IPS-20b (cell line): ENCODE measurements around the gene TSNAXIP1.
"Not testable (repeated sequence)": the region's sequence is repeated elsewhere in the genome, so short reads cannot be mapped to it uniquely, and the experiment has no call there.

Experiments
- H3K27ac ChIP-seq: one replicate; pipeline ENCODE4 v1.5.1; 2013; ENCODE audit warnings: low read length
- H3K27me3 ChIP-seq: 2 replicates; pipeline ENCODE4 v1.6.1; 2013; ENCODE audit warnings: mild to moderate bottlenecking, low read length, inconsistent platforms; ENCODE audit not compliant: insufficient read depth
- H3K36me3 ChIP-seq: 2 replicates; pipeline ENCODE4 v1.6.1; 2013; ENCODE audit warnings: low read depth, mild to moderate bottlenecking, inconsistent platforms, low read length, moderate library complexity; ENCODE audit not compliant: insufficient read depth
- H3K4me1 ChIP-seq: 2 replicates; pipeline ENCODE4 v1.6.1; 2013; ENCODE audit warnings: mild to moderate bottlenecking, control low read depth, inconsistent platforms, low read length, moderate library complexity; ENCODE audit not compliant: insufficient read depth
- H3K4me3 ChIP-seq: 2 replicates; pipeline ENCODE4 v1.5.1; 2013; ENCODE audit warnings: mild to moderate bottlenecking, low read length, inconsistent platforms
- H3K9ac ChIP-seq: 2 replicates; pipeline ENCODE4 v1.6.1; 2013; ENCODE audit warnings: low read depth, mild to moderate bottlenecking, inconsistent platforms, low read length, moderate library complexity
- H3K9me3 ChIP-seq: 2 replicates; pipeline ENCODE4 v1.6.1; 2013; ENCODE audit warnings: mild to moderate bottlenecking, low read depth, low read length, inconsistent platforms; ENCODE audit not compliant: insufficient read depth

The TSNAXIP1 gene

DNA sequence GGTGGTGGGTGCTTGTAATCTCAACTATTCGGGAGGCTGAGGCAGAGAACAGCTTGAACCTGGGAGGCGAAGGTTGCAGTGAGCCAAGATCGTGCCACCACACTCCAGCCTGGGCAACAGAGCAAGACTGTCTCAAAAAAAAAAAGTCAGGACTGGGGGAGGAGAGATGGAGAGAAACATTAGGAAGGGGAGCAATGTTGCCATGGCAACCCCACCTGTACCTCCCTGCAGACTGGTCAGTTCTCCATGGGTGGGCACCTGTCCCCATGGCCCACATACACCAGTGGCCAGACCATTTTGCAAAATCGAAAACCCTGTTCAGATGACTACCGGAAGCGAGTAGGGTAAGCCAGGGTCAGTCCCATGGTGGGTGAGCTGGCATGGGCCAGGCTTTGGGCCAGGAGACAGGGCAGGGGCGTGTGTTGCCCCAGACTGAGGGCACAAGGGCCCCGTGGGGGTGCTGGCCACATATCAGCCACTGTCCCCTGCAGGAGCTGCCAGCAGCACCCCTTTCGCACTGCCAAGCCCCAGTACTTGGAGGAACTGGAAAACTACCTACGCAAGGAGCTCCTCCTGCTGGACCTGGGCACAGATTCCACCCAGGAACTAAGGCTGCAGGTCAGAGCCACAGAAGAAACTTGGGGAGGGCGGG is 14.0 kb downstream of the TSNAXIP1 start:
- Histone ChIP-seq H3K27ac (no peak overlapping the region), H3K4me3 (no peak overlapping the region), H3K9me3 (no peaks in the 10 kb centered on the region), H3K4me1 (no peaks in the 10 kb centered on the region), H3K36me3 (no peaks in the 10 kb centered on the region), H3K9ac (no peak overlapping the region), H3K27me3 (no peaks in the 10 kb centered on the region)

DNA sequence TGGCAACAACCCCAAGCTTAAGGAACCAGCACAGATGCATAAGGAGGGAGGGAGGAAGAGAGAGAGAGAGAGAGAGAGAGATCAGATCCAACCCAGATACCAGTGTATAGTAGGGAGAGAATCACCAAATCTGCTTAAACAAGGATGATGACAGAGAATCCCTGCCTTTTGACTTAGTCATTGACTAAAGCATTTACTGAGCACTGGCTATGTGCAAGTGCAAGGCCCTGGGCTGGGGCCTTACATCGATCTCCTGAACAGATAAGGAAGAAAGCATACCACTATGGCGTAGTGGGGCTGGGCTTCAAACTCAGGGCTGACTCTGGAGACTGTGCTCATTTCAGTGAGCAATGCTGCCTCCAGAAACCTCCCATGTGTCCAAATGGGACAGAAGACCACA is 15.8 kb downstream of the TSNAXIP1 start:
- H3K4me1 ChIP-seq, result no peaks in the 10 kb centered on the region
- peaks cover 15% of the 10 kb centered on the region for H3K36me3 ChIP-seq
- H3K27ac ChIP-seq, result no peak overlapping the region
- H3K27me3 ChIP-seq, result no peaks in the 10 kb centered on the region
- H3K9me3 ChIP-seq, result no peaks in the 10 kb centered on the region
- H3K9ac ChIP-seq, result no peak overlapping the region
- no peak overlapping the region for H3K4me3 ChIP-seq

DNA sequence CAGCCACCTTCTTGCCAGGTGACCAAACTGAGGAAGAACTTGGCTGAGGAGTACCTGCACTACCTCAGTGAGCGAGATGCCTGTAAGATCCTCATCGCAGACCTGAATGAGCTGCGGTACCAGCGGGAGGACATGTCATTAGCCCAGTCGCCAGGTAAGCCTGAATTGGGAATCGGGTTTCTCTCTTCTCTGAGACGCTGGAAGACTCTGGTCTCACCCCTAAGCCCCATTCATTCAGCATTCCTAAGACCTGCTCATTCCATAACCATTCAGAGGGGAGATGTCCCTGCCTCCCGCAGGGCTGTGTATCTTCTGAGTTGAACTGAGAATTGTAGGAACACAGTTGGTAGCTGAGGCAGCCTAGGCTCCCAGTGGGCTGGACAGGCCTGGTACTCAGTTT is 18.4 kb downstream of the TSNAXIP1 start:
- Histone ChIP-seq H3K27me3 (no peaks in the 10 kb centered on the region), H3K4me1 (no peaks in the 10 kb centered on the region), H3K36me3 (peaks cover 40% of the 10 kb centered on the region), H3K9me3 (no peaks in the 10 kb centered on the region), H3K27ac (no peak overlapping the region), H3K9ac (no peak overlapping the region), H3K4me3 (no peak overlapping the region)

DNA sequence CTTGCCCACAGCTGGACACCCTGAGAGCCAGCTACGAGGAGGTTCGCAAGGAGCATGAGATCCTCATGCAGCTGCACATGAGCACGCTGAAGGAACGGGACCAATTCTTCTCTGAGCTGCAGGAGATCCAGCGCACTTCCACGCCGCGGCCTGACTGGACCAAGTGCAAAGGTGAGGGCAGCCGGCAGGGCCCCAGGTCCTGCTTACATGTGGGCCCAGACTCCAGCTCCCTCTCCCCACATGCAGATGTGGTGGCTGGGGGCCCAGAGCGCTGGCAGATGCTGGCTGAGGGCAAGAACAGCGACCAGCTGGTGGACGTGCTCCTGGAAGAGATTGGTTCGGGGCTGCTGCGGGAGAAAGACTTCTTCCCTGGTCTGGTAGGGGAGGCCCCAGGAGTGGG is 19.2 kb downstream of the TSNAXIP1 start:
- Histone ChIP-seq H3K9ac (no peak overlapping the region), H3K9me3 (no peaks in the 10 kb centered on the region), H3K4me3 (no peak overlapping the region), H3K27ac (no peak overlapping the region), H3K4me1 (no peaks in the 10 kb centered on the region), H3K36me3 (peaks cover 48% of the 10 kb centered on the region), H3K27me3 (no peaks in the 10 kb centered on the region)

DNA sequence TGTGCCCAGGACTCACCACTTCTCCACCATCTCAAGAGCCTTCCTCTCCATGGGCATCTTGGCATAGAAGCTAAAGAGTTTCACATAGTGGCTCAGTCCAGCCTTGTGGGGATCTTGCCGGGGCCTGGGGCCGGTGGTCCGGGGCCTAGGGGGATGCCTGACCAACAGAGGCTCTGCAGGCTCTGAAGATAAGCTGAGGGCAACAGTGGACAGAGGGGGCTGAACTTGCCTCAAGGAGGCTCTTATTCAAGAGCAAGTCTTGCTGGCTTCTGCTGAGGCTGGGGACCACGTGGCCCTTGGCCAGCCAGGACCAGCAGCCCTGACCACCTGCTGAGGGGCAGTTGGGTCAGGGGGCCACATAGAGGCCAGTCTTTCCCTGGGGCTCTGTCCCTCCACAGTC is 22.0 kb downstream of the TSNAXIP1 start:
- Histone ChIP-seq H3K4me3 (no peak overlapping the region), H3K9me3 (no peaks in the 10 kb centered on the region), H3K4me1 (no peaks in the 10 kb centered on the region), H3K27me3 (no peaks in the 10 kb centered on the region), H3K36me3 (peaks cover 62% of the 10 kb centered on the region), H3K27ac (no peak overlapping the region), H3K9ac (no peak overlapping the region)

DNA sequence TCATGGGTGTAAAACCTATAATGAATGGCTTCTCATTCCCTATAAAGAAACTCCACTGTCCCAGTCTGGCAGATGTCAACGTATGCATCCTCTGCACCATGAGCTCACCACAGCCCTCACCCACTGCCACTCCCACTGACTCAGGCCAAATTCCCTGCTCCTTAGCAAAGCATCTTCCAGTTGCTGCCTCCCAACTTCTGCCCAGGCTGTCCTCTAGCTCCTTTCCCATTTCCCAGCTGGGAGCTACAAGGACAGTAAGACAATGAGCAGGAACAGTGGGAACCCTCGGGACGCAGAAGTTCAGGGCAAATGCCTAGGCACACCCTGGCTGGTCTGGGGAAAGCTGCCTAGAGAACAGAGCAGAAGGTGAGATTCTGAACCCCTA is 26.3 kb downstream of the TSNAXIP1 start:
- Histone ChIP-seq H3K27ac (no peak overlapping the region), H3K27me3 (no peaks in the 10 kb centered on the region), H3K9me3 (no peaks in the 10 kb centered on the region), H3K4me1 (peaks cover 3% of the 10 kb centered on the region; the same call in 1 of the 2 replicates), H3K9ac (peak overlapping the region; percentile 86), H3K4me3 (peak overlapping the region; percentile 67), H3K36me3 (peaks cover 43% of the 10 kb centered on the region)

DNA sequence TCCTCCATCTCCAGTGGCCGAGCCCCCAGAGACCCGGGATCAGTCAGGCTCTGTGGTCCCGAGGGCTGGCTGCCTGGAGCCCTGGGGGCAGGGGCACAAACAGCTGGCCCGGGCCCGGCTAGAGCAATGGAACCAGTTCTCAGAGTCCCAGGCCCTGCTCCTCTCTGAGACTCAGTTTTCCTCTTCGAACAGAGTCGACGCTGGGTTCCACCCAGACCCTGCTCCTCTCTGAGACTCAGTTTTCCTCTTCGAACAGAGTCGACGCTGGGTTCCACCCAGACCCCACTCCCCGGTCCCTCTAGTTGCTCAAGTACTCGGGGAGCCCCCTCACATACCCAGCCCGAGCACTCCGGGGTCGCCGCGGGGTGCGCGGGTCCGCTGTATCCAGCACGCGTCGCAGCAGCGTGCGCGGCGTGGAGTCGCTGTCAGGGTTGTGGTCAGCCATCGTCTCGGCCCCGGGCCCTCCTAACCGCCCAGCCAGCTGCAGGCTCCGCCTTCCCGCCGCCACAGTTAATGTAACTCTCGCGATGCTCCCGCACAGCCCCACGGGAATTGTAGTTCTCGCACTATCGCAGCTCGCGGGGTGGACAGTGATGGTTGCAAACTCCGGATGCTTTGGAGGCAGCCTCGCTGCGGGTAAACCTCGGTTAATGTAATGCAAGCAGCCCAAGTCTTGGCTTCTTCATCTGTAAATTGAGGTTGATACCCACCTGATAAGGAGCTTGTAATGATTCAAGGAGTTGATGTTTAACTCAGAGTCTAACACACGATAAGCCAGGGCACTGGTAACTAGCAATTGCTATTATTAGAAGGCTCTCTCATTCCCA is 26.9 kb downstream of the TSNAXIP1 start:
- H3K27ac ChIP-seq, result no peak overlapping the region

DNA sequence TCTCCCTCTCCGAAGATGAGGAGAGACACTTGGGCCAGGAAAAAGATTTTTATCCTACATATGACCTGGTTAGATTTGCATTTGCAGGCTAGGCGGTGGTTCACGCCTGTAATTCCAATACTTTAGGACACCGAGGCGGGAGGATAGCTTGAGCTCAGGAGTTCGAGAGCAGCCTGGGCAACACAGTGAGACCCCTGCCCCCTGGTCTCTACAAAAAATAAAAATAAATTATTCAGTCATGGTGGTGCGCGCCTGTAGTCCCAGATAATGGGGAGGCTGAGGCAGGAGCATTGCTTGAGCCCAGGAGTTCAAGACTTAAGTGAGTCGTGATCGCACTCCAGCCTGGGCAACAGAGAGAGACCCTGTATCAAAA is 27.5 kb downstream of the TSNAXIP1 start:
- H3K27ac ChIP-seq, result no peak overlapping the region

More for the DNA sequence above, 26.9 kb downstream of the TSNAXIP1 start:
- Histone ChIP-seq H3K9me3 (no peaks in the 10 kb centered on the region), H3K4me1 (peaks cover 3% of the 10 kb centered on the region; the same call in 1 of the 2 replicates), H3K36me3 (peaks cover 37% of the 10 kb centered on the region), H3K4me3 (peak overlapping the region; percentile 67), H3K9ac (peak overlapping the region; percentile 86), H3K27me3 (no peaks in the 10 kb centered on the region)

DNA sequence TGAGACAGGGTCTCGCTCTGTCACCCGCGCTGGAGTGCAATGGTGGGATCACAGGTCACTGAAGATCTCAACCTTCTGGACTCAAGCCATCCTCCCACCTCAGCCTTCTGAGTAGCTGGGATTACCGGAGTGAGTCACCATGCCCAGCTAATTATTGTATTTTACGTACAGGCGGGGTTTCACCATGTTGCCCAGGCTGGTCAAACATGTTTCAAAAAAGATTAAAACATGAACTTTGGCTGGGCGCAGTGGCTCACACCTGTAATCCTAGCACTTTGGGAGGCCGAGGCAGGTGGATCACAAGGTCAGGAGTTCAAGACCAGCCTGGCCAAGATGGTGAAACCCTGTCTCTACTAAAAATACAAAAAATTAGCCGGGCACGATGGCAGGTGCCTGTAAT is 30.5 kb downstream of the TSNAXIP1 start:
- not testable (repeated sequence) for H3K4me3 ChIP-seq, H3K27me3 ChIP-seq, H3K9me3 ChIP-seq, H3K36me3 ChIP-seq, H3K9ac ChIP-seq, H3K4me1 ChIP-seq, H3K27ac ChIP-seq

More for the DNA sequence above, 27.5 kb downstream of the TSNAXIP1 start:
- peak overlapping the region; percentile 86; the same call in 1 of the 2 replicates for H3K9ac ChIP-seq
- peaks cover 3% of the 10 kb centered on the region; the same call in 1 of the 2 replicates for H3K4me1 ChIP-seq
- no peaks in the 10 kb centered on the region for H3K9me3 ChIP-seq
- no peaks in the 10 kb centered on the region for H3K27me3 ChIP-seq
- H3K36me3 ChIP-seq, result peaks cover 32% of the 10 kb centered on the region
- H3K4me3 ChIP-seq, result peak overlapping the region; percentile 67

DNA sequence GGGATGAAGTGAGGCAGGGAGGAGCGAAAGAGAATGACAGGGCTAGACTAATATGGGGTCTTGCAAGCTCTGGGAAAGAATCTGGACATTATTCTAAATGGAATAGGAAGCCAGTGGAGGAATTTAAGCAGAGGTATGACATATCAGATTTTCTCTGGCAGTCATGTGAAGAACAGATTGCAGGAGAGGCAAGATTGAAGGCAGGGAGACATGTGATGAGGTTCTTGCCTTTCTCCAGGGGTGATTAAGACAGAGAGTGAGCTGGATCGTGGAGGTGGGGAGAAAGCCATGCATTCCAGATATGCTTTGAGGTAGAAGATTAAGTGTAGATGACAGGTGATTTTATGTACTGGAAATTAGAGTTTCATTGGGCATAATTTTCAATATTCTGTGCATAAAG is 31.1 kb downstream of the TSNAXIP1 start:
- Histone ChIP-seq H3K4me3 (no peak overlapping the region), H3K9ac (no peak overlapping the region), H3K27me3 (no peaks in the 10 kb centered on the region), H3K27ac (no peak overlapping the region), H3K4me1 (peaks cover 8% of the 10 kb centered on the region; the same call in 1 of the 2 replicates), H3K36me3 (no peaks in the 10 kb centered on the region), H3K9me3 (no peaks in the 10 kb centered on the region)

DNA sequence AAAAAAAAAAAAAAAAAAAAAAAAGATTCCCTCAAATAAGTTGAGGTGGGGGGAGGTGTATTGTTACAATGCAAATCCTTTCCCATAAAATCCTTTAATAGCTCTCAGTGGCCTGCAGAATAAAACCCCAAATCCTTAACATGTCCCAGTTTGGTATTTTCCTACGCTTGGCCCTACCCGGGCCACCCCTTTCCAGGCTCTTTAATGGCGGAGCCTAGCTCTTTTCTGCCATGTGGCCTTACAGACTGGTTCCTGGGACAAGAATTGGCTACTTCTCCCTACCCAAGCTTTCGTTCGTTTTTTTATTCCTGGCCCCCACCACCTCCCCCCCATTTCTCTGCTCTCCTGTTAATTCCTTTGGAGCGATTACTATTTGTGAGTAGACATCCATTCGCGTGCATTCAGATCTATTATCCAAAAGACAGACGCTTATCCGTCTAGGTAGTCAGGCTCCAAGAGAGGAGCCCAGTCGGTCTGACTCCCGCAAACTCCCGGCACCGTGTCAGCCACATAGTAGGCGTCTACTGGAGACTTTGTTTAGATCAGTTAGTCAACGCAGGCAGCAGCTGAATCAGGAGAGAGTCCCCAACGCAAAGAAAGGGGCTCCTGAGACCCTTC is 34.6 kb downstream of the TSNAXIP1 start:
- H3K27ac ChIP-seq, result no peak overlapping the region
- H3K9me3 ChIP-seq, result no peaks in the 10 kb centered on the region
- H3K36me3 ChIP-seq, result no peaks in the 10 kb centered on the region
- H3K27me3 ChIP-seq, result no peaks in the 10 kb centered on the region
- H3K4me1 ChIP-seq, result peaks cover 32% of the 10 kb centered on the region
- peak overlapping the region; percentile 87; the same call in 1 of the 2 replicates for H3K9ac ChIP-seq
- H3K4me3 ChIP-seq, result peak overlapping the region; percentile 90; the same call in 1 of the 2 replicates
